ENCODE data around the gene HAO2. TPM values are rescaled to one million over a fixed set of nuclear protein-coding genes. Genes with fewer than 3 reads are reported as not detected.

Gene HAO2
- total RNA-seq, 4 donors from 2014 or later: 0.30 to 7.0 (median 2.7) TPM

DNA sequence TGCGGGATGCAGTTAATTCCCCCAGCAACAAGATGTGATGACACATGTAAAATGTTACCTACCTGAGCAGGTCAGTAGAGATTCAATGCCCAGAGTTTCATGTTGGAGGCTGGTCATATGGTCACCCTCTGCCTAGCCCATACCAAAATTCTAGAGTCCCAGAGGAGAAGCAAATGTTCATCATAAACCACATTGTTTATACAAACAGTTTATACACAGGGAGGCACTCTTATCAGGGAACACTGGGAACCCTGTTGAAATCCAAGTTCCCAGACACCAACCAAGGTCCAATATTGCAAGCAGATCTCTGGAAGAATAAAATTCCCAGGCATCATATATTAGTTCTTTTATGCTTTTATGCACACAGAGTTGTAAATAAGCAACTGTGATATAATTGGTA, 10.5 kb downstream of the HAO2 start:
- DNase-seq (ENCODE audit: low spot score in 2 of 2): no peak
- H3K4me3 ChIP-seq (ENCODE audit: low read depth, poor library complexity, severe bottlenecking): no peak overlapping the region
- intact Hi-C loops (cut with DNase I; ENCODE audit: low total_unique reads): no loop called here
- TF ChIP-seq, protein P1, sequence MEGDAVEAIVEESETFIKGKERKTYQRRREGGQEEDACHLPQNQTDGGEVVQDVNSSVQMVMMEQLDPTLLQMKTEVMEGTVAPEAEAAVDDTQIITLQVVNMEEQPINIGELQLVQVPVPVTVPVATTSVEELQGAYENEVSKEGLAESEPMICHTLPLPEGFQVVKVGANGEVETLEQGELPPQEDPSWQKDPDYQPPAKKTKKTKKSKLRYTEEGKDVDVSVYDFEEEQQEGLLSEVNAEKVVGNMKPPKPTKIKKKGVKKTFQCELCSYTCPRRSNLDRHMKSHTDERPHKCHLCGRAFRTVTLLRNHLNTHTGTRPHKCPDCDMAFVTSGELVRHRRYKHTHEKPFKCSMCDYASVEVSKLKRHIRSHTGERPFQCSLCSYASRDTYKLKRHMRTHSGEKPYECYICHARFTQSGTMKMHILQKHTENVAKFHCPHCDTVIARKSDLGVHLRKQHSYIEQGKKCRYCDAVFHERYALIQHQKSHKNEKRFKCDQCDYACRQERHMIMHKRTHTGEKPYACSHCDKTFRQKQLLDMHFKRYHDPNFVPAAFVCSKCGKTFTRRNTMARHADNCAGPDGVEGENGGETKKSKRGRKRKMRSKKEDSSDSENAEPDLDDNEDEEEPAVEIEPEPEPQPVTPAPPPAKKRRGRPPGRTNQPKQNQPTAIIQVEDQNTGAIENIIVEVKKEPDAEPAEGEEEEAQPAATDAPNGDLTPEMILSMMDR (IDR thresholded peaks at IDR 0.05): no peak
- no peak for TF ChIP-seq POLR2A (IDR thresholded peaks at IDR 0.05)
- WGBS, 2 donors: 90 to 95% methylated on average over 1 of the region's 1 CpG

DNA sequence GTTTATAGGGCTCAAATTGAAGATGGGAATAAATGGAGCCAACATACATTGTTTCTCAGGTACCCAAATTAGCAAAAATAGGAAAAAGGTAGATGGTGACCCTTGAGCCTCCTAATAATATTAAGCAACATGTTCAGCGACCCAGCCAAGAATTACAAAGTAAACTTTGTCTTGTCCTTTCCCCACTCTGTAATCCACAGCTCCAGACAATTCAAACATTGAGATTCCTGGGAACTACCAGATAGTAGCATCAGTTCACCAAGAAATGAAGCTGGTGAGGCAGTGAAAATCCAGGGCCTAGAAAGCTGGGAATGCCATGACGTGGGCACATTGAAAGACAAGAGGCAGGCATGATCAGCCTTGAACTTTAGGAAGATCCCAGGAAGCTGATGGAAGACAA, 11.7 kb downstream of the HAO2 start:
- no peak overlapping the region for H3K4me3 ChIP-seq (ENCODE audit: low read depth, poor library complexity, severe bottlenecking)
- DNase-seq (ENCODE audit: low spot score in 2 of 2): no peak
- no peak for TF ChIP-seq POLR2A (IDR thresholded peaks at IDR 0.05)
- TF ChIP-seq, protein P1 (IDR thresholded peaks at IDR 0.05): no peak
- intact Hi-C loops (cut with DNase I; ENCODE audit: low total_unique reads): no loop called here
- WGBS, 2 donors: 79 to 82% methylated on average over 2 of the region's 2 CpGs

DNA sequence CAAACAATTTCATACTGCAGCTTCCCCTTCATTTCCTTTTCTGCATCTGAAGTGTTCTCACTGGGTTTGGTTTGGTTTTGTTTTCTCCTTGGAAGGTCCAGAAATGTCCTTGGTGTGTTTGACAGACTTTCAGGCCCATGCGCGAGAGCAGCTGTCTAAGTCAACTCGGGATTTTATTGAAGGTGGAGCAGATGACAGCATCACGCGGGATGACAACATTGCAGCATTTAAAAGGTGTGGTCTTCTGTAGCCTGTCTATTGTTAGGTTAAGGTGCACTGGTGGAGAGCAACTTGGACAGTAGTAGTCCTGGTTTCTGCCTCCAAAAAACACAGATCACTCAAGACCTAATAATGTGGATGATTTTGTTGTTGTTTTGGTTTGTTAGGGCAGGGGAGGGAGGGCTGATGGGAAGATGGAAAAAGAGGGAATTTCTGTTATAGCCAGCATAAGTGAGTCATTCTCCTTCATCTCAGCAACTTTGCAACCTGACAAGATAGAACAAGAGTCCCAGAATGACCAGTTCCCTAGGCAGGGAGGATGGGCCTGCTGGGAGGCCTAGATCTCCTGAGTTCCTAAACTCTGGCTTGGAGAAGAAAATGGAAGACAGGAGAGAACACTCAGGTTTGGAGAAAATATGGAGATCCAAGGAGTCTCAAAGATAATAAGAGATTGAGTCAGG, 12.5 kb downstream of the HAO2 start:
- no peak for TF ChIP-seq POLR2A (IDR thresholded peaks at IDR 0.05)
- TF ChIP-seq, protein P1 (IDR thresholded peaks at IDR 0.05): no peak
- DNase-seq (ENCODE audit: low spot score in 2 of 2): no peak
- no peak overlapping the region for H3K4me3 ChIP-seq (ENCODE audit: low read depth, poor library complexity, severe bottlenecking)
- 92 to 93% methylated on average over 5 of the region's 5 CpGs for WGBS, 2 donors
- intact Hi-C loops (cut with DNase I; ENCODE audit: low total_unique reads): no loop called here

DNA sequence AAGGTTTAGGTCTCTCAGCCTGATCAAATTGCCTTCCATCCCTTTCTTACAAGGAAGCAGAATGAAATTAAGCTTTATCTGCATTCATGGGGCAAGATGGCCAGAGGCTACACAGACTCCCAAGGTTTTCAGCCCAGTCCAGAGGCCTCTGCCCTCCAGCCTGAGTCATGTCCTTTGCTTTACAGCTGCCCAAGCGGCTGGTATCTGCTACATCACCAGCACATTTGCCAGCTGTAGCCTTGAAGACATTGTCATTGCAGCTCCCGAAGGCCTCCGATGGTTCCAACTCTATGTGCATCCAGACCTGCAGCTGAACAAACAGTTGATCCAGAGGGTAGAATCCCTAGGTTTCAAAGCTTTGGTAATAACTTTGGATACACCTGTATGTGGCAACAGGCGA, 16.0 kb downstream of the HAO2 start:
- TF ChIP-seq, protein P1 (IDR thresholded peaks at IDR 0.05): no peak
- no peak for TF ChIP-seq POLR2A (IDR thresholded peaks at IDR 0.05)
- H3K4me3 ChIP-seq (ENCODE audit: low read depth, poor library complexity, severe bottlenecking): no peak overlapping the region
- no peak for DNase-seq (ENCODE audit: low spot score in 2 of 2)
- WGBS, 2 donors: 95 to 96% methylated on average over 4 of the region's 4 CpGs
- intact Hi-C loops (cut with DNase I; ENCODE audit: low total_unique reads): no loop called here

DNA sequence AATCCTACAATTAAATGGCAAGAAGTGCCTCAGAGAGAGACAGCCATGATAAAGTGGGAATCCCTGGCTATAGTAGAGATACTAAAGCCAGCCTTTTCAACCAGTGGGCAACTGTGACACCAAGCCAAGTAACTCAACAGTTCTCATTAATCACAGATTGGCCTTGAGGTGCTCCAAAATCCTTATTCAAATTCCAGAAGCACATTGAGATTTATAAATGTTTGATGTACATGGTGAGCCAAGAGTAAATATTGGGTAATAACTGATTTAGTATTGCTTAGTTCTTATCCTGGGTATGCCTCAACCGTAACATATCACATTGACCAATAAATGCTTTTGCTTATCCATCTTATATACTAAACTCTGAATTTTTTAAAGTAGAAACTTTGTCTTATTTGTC, 17.1 kb downstream of the HAO2 start:
- intact Hi-C loops (cut with DNase I; ENCODE audit: low total_unique reads): no loop called here
- WGBS, 2 donors: 91 to 98% methylated on average over 1 of the region's 1 CpG
- DNase-seq (ENCODE audit: low spot score in 2 of 2): no peak
- H3K4me3 ChIP-seq (ENCODE audit: low read depth, poor library complexity, severe bottlenecking): no peak overlapping the region
- no peak for TF ChIP-seq POLR2A (IDR thresholded peaks at IDR 0.05)
- TF ChIP-seq, protein P1 (IDR thresholded peaks at IDR 0.05): no peak

DNA sequence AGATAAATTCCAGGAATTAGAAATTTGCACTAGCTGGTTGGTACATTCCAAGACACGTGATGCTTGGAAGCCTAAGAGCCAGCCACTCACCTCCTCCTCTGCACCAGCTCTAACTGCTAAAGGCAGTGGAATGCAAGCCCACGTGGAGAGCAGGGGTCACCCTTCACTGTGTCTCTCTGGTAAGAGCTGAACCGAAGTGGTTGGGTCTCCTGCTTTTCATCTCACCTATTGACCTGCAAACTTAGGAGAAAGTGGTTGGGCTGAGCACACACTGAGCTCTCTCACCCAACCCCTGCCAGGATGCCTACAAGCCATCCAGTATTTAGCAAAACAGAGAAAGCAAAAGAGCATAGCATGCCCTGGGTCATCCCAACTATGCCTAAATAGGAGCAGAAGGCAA, 19.3 kb downstream of the HAO2 start:
- H3K4me3 ChIP-seq (ENCODE audit: low read depth, poor library complexity, severe bottlenecking): no peak overlapping the region
- DNase-seq (ENCODE audit: low spot score in 2 of 2): no peak
- TF ChIP-seq POLR2A (IDR thresholded peaks at IDR 0.05): no peak
- TF ChIP-seq, protein P1 (IDR thresholded peaks at IDR 0.05): no peak
- intact Hi-C loops (cut with DNase I; ENCODE audit: low total_unique reads): no loop called here
- 38 to 59% methylated on average over 3 of the region's 3 CpGs for WGBS, 2 donors

Measured in lower leg skin (tissue), 4 donors.